ENCODE measurements around the gene TM9SF3. TPM values are rescaled to one million over a fixed set of nuclear protein-coding genes. Genes with fewer than 3 reads are reported as not detected.

Gene TM9SF3
- total and polyA plus RNA-seq, 2 of the 4 experiments (the other 2 are of a cell fraction), result 33.7 to 61.8 TPM

DNA sequence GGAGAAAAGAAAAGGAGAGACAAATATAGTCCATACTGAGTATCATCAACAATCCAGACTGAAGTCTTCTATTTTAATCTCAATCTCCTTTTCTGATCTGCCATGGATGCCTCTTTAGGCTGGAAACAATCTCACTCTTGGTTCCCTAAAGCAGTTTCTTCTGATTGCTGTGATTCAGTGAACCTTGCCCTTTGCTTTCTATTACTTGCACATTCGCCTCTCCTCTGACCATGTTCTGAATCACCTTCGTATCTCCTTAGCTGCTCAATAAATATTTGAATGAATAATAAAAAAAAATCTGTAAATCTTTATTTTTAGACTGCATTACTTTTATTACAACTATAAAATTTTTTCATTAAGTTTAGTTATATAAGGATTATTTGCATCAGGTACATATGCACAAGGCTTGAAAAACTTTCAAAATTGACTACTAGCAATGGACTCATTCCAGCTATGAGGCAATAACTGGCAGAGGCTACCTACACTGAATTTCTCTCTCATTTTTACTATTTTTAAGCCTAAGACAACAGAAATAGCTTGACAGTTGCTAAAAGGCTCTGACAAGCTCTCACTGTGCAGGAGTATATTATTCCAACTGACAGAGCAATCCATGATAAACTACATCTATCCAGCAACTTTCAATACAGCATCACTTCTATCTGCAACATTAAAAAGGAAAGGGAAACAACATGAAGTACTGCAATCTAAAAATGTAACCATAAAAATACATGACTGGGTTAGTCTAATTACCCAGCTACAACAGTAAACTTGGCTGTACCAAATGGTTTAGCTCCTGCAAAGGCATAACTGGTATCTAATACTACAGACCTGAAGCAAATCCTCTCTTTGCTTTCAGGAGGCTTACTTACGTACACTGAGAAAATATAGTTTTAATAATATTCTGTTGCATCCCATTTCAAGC lies 25.6 kb downstream of the TM9SF3 start:
- no peak overlapping the region for H3K56ac ChIP-seq (ENCODE audit: extremely low read depth, insufficient read depth, low read length)
- no peak overlapping the region for H3K4ac ChIP-seq (ENCODE audit: low read depth, low read length)
- H4K5ac ChIP-seq (ENCODE audit: low read depth, low read length), result no peak overlapping the region
- H2BK5ac ChIP-seq (ENCODE audit: low read depth, low read length, poor library complexity, severe bottlenecking), result no peak overlapping the region
- no peak overlapping the region for H3K4me2 ChIP-seq (ENCODE audit: low read depth, low read length)
- no peak overlapping the region for H2AK9ac ChIP-seq (replicated peaks; ENCODE audit: low read depth, low read length, poor library complexity)
- no peaks in the 10 kb centered on the region for H3K27me3 ChIP-seq (ENCODE audit: control insufficient read depth, insufficient read depth, low read length)
- no peak overlapping the region for H3K18ac ChIP-seq (ENCODE audit: low read depth, low read length)
- no TSS peak for BruUV-seq (replicated peaks)
- no peak overlapping the region for H4K8ac ChIP-seq (ENCODE audit: low read depth in 2 of 2, low read length in 2 of 2)
- POLR2A ChIA-PET (ENCODE audit: unreplicated experiment), result no interaction called here
- H2BK15ac ChIP-seq (ENCODE audit: low read depth, low read length), result no peak overlapping the region
- H3K14ac ChIP-seq (replicated peaks; ENCODE audit: low read depth, low read length), result no peak overlapping the region
- H3K79me1 ChIP-seq (ENCODE audit: low read depth in 1 of 2, low read length in 2 of 2), result peaks cover 52 to 67% of the 10 kb centered on the region in 2 experiments
- H3K23ac ChIP-seq (ENCODE audit: low read depth, low read length), result no peak overlapping the region
- TF ChIP-seq RCOR1 (IDR thresholded peaks at IDR 0.05; ENCODE audit: insufficient replicate concordance, low read length), result no peak
- peak; percentile 73; the same call in 1 of the 2 replicates for TF ChIP-seq CEBPB (IDR thresholded peaks at IDR 0.05; ENCODE audit: low read depth, low read length)
- H3K4me3 ChIP-seq (ENCODE audit: insufficient read depth, low read depth, low read length), result no peak overlapping the region
- intact Hi-C loops (cut with micrococcal nuclease) (no loop called here), in situ Hi-C loops (cut with MboI; ENCODE audit: low sequenced_read_pairs) (no loop called here), dilution Hi-C loops (cut with HindIII; ENCODE audit: low sequenced_read_pairs, unreplicated experiment) (no loop called here)
- no CpG with 5 or more reads among the region's 3 CpGs for WGBS, 2 experiments (ENCODE audit: extremely low coverage in 2 of 2, insufficient read length in 1 of 2)
- CTCF ChIA-PET, result interaction anchor here (0.6 kb wide), 1 partner anchor 205 kb away, joined by 4 read pairs; no protein-coding TSS in a partner anchor
- H3K36me3 ChIP-seq (ENCODE audit: control insufficient read depth, insufficient read depth, low read length), result peaks cover 19% of the 10 kb centered on the region
- H2BK20ac ChIP-seq (ENCODE audit: low read depth, low read length), result no peak overlapping the region
- no peak overlapping the region for H2AK5ac ChIP-seq (ENCODE audit: low read depth, low read length)
- no peaks in the 10 kb centered on the region; the same call in 1 of the 2 replicates for H3K4me1 ChIP-seq (ENCODE audit: control insufficient read depth, insufficient read depth, low read length)
- H3K27ac ChIP-seq (ENCODE audit: insufficient read depth, low read length), result no peak overlapping the region
- H2AFZ ChIP-seq (replicated peaks; ENCODE audit: low read length, poor library complexity), result no peak overlapping the region
- H2BK120ac ChIP-seq (ENCODE audit: low read depth, low read length), result no peak overlapping the region
- no peaks in the 10 kb centered on the region for H3K9me1 ChIP-seq (ENCODE audit: insufficient read depth, low read length)
- no peak overlapping the region for H3K9ac ChIP-seq (ENCODE audit: low read depth, low read length)
- H4K91ac ChIP-seq (ENCODE audit: insufficient read depth, low read depth, low read length), result no peak overlapping the region
- H4K20me1 ChIP-seq (ENCODE audit: insufficient read depth, low read length), result peaks cover 38% of the 10 kb centered on the region
- no peaks in the 10 kb centered on the region for H3K9me3 ChIP-seq (ENCODE audit: control insufficient read depth, insufficient read depth, low read length)
- ATAC-seq (ENCODE audit: low read depth) (no peak), DNase-seq (peak; percentile 48)
